GM19452 (cell line): Measurements from ENCODE around the gene RBM15B.

Experiments used
- ATAC-seq: cut with Tn5 transposase; IDR thresholded peaks from one replicate; pipeline ENCODE4 v1.9.1; 2021; ENCODE audit not compliant: unreplicated experiment

The RBM15B gene

DNA sequence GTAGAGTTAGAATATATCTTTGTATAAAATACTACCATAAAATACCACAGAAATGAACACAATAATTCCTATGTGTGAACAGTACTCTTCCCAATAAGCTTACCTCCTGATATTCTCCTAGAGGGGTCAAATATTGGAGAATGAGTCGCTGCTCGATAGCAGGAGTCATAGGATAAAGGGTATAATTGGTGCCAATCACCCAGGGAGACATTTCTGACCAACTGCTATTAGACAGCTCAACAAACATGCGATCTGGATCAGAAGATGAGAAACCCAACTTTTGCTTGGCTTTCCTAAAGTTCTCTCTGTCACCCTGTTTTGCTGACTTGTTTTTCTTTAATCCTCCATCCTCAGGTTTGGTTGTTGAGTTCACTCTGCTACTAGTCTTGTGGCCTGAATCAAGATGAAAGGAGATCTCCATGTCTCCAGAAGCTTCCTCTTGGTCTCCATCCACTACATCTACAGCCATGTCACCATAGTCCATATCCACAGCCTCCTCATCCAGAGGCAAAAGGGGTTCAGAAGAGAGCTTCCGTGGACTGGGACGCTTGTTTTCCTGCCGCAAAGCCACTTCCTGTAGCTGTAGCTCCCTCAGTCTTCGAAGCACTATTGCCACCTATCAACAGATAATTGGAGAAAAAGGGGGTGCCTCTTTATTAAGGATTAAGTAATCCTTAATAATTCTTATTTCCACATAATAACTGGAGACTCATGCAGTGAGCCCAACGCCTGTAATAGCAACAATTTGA is 50.4 kb downstream of the RBM15B start:
- ATAC-seq, result no peak

GRCh38 chr3:51445544-51446280 is 54.6 kb downstream of the RBM15B start:
- no peak for ATAC-seq
